DND-41 (cell line): ENCODE results near the gene PKD1.
"Not testable (repeated sequence)": the region's sequence is repeated elsewhere in the genome, so short reads cannot be mapped to it uniquely, and the experiment has no call there.

Experiments
- ATAC-seq: fragments of 200-7000 bp; cut with Tn5 transposase; 3 replicates; pipeline ENCODE4 v1.9.1; 2021; ENCODE audit warnings: low read depth; ENCODE audit not compliant: insufficient read depth
- DNase-seq: peaks from one replicate; pipeline ENCODE4 v3.0.0-alpha.2; 2020
- H2AFZ ChIP-seq: 2 replicates; pipeline ENCODE4 v1.6.0; 2012; ENCODE audit warnings: low read depth, low read length
- H3K27ac ChIP-seq: 2 replicates; pipeline ENCODE4 v1.5.1; 2012; ENCODE audit warnings: low read length, inconsistent platforms
- H3K27me3 ChIP-seq: fragments of 200-600 bp; sonication (generic); 2 replicates; pipeline ENCODE4 v1.6.0; 2012; ENCODE audit warnings: low read length, mild to moderate bottlenecking, inconsistent platforms; ENCODE audit not compliant: insufficient read depth, poor library complexity
- H3K36me3 ChIP-seq: 2 replicates; pipeline ENCODE4 v1.5.1; 2012; ENCODE audit warnings: low read length, inconsistent platforms; ENCODE audit not compliant: insufficient read depth
- H3K4me1 ChIP-seq: 2 replicates; pipeline ENCODE4 v1.5.1; 2012; ENCODE audit warnings: mild to moderate bottlenecking, low read length; ENCODE audit not compliant: insufficient read depth
- H3K4me2 ChIP-seq: 2 replicates; pipeline ENCODE4 v1.6.0; 2012; ENCODE audit warnings: mild to moderate bottlenecking, moderate library complexity, low read length, inconsistent platforms; ENCODE audit not compliant: insufficient read depth
- H3K4me3 ChIP-seq, 2 experiments: fragments of 200-600 bp in 1 of 2; shearing (Covaris generic) in 1 of 2; 2 replicates each; pipeline ENCODE4 v1.5.1; 2012 to 2016; ENCODE audit warnings: inconsistent platforms in 2 of 2, low read length in 2 of 2, mild to moderate bottlenecking in 2 of 2, low read depth in 1 of 2, moderate library complexity in 1 of 2
- H3K79me2 ChIP-seq: 2 replicates; pipeline ENCODE4 v1.6.0; 2012; ENCODE audit warnings: low read length, inconsistent platforms; ENCODE audit not compliant: insufficient read depth
- H3K9ac ChIP-seq: 2 replicates; pipeline ENCODE4 v1.6.0; 2012; ENCODE audit warnings: low read depth, mild to moderate bottlenecking, inconsistent platforms, low read length, moderate library complexity
- H3K9me3 ChIP-seq: 2 replicates; pipeline ENCODE4 v1.5.1; 2012; ENCODE audit warnings: low read length, moderate library complexity, mild to moderate bottlenecking, inconsistent platforms; ENCODE audit not compliant: insufficient read depth, severe bottlenecking
- H4K20me1 ChIP-seq: 2 replicates; pipeline ENCODE4 v1.6.0; 2012; ENCODE audit warnings: low read length; ENCODE audit not compliant: insufficient read depth

Gene PKD1

GRCh38 chr16:2111009-2111353 is 24.7 kb downstream of the PKD1 start:
- DNase-seq, H4K20me1 ChIP-seq, H3K27me3 ChIP-seq, H3K4me1 ChIP-seq, H2AFZ ChIP-seq, H3K79me2 ChIP-seq, H3K9ac ChIP-seq, H3K4me2 ChIP-seq, H3K4me3 ChIP-seq, ATAC-seq, H3K27ac ChIP-seq, H3K9me3 ChIP-seq: not testable (repeated sequence)
- peaks cover 49% of the 10 kb centered on the region for H3K36me3 ChIP-seq

GRCh38 chr16:2110332-2111008 is 25.2 kb downstream of the PKD1 start:
- H3K4me2 ChIP-seq, H3K27me3 ChIP-seq, H3K9ac ChIP-seq, H3K79me2 ChIP-seq, H3K27ac ChIP-seq, DNase-seq, H3K9me3 ChIP-seq, H2AFZ ChIP-seq, ATAC-seq, H4K20me1 ChIP-seq, H3K4me3 ChIP-seq, H3K4me1 ChIP-seq: not testable (repeated sequence)
- peaks cover 49% of the 10 kb centered on the region for H3K36me3 ChIP-seq

- not testable (repeated sequence) for ATAC-seq, H2AFZ ChIP-seq, H3K4me3 ChIP-seq
Measured at GRCh38 chr16:2109872-2110271, 25.8 kb downstream of the PKD1 start.

GRCh38 chr16:2109271-2109580 is 26.5 kb downstream of the PKD1 start:
- not testable (repeated sequence) for H4K20me1 ChIP-seq, H3K4me1 ChIP-seq, H3K4me3 ChIP-seq, H3K9ac ChIP-seq, H3K27ac ChIP-seq, DNase-seq, H3K27me3 ChIP-seq, H3K79me2 ChIP-seq, H2AFZ ChIP-seq, H3K9me3 ChIP-seq, H3K4me2 ChIP-seq, ATAC-seq
- H3K36me3 ChIP-seq, result peaks cover 47% of the 10 kb centered on the region

More at GRCh38 chr16:2109872-2110271, 25.8 kb downstream of the PKD1 start:
- not testable (repeated sequence) for H3K27ac ChIP-seq, H3K79me2 ChIP-seq, DNase-seq, H3K27me3 ChIP-seq, H4K20me1 ChIP-seq, H3K9ac ChIP-seq, H3K9me3 ChIP-seq, H3K4me2 ChIP-seq, H3K4me1 ChIP-seq
- H3K36me3 ChIP-seq, result peaks cover 49% of the 10 kb centered on the region

GRCh38 chr16:2108446-2109270 is 27.0 kb downstream of the PKD1 start:
- not testable (repeated sequence) for H3K9me3 ChIP-seq, DNase-seq, H3K4me3 ChIP-seq, ATAC-seq, H3K79me2 ChIP-seq, H3K27me3 ChIP-seq, H3K4me1 ChIP-seq, H3K9ac ChIP-seq, H2AFZ ChIP-seq, H3K27ac ChIP-seq, H4K20me1 ChIP-seq, H3K4me2 ChIP-seq
- peaks cover 45% of the 10 kb centered on the region for H3K36me3 ChIP-seq

- H3K27me3 ChIP-seq, H3K4me1 ChIP-seq, H3K27ac ChIP-seq, H3K4me2 ChIP-seq, H2AFZ ChIP-seq, H3K79me2 ChIP-seq, H3K4me3 ChIP-seq, ATAC-seq, DNase-seq, H3K9me3 ChIP-seq, H3K9ac ChIP-seq, H4K20me1 ChIP-seq: not testable (repeated sequence)
- peaks cover 47% of the 10 kb centered on the region for H3K36me3 ChIP-seq
Measured at GRCh38 chr16:2107791-2108125, 27.9 kb downstream of the PKD1 start.

- H3K4me2 ChIP-seq, H3K9ac ChIP-seq, DNase-seq, H3K4me1 ChIP-seq, H4K20me1 ChIP-seq, ATAC-seq, H3K27me3 ChIP-seq, H2AFZ ChIP-seq, H3K9me3 ChIP-seq, H3K79me2 ChIP-seq, H3K4me3 ChIP-seq, H3K27ac ChIP-seq: not testable (repeated sequence)
- H3K36me3 ChIP-seq, result peaks cover 47% of the 10 kb centered on the region
Measured at GRCh38 chr16:2107121-2107790, 28.4 kb downstream of the PKD1 start.

- not testable (repeated sequence) for H3K4me1 ChIP-seq, ATAC-seq, H3K9ac ChIP-seq, H3K4me2 ChIP-seq, H4K20me1 ChIP-seq, H3K4me3 ChIP-seq, DNase-seq, H3K27ac ChIP-seq, H3K27me3 ChIP-seq, H3K9me3 ChIP-seq, H3K79me2 ChIP-seq, H2AFZ ChIP-seq
- H3K36me3 ChIP-seq, result peaks cover 45% of the 10 kb centered on the region
Measured at GRCh38 chr16:2106211-2106610, 29.5 kb downstream of the PKD1 start.
